Mucosa of stomach (tissue), 1 donor: ENCODE data around the gene HLA-DRA.

ENCODE experiments used
- H3K27me3 ChIP-seq: one replicate; pipeline ENCODE4 v1.7.0; 2013; ENCODE audit warnings: mild to moderate bottlenecking, low read length; ENCODE audit not compliant: control insufficient read depth, insufficient read depth
- H3K36me3 ChIP-seq: one replicate; pipeline ENCODE4 v1.7.0; 2013; ENCODE audit warnings: low read length; ENCODE audit not compliant: control insufficient read depth, insufficient read depth
- H3K4me1 ChIP-seq: one replicate; pipeline ENCODE4 v1.7.0; 2013; ENCODE audit warnings: mild to moderate bottlenecking, low read length; ENCODE audit not compliant: control insufficient read depth, insufficient read depth
- H3K4me3 ChIP-seq: one replicate; pipeline ENCODE4 v1.7.0; 2013; ENCODE audit warnings: low read length
- H3K9ac ChIP-seq: one replicate; pipeline ENCODE4 v1.7.0; 2013; ENCODE audit warnings: mild to moderate bottlenecking, low read length, moderate library complexity
- H3K9me3 ChIP-seq: one replicate; pipeline ENCODE4 v1.7.0; 2013; ENCODE audit warnings: mild to moderate bottlenecking, low read length, moderate library complexity; ENCODE audit not compliant: control insufficient read depth
- donor health status: Pancreatic carcinoma.

The HLA-DRA gene

DNA sequence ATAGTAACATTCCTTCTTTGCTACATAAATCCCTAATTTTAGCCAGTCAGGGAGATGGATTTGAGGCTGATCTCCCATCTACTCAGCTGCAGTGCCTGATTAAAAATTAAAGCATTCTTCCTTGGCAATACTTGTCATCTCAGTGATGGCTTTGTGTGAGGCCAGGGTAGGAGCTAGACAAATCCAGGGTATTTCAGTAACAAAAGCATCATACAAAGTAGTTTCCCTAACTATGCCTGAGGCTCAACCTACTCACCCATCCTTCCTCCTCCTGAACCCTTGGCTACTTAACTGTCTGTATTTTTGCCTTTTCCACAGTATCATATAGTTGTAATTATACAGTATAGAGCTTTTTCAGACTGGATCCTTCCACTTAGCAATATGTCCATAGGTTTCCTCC lies 52.7 kb downstream of the HLA-DRA start:
- Histone ChIP-seq H3K9me3 (no peaks in the 10 kb centered on the region), H3K36me3 (no peaks in the 10 kb centered on the region), H3K9ac (no peak overlapping the region), H3K4me3 (no peak overlapping the region), H3K4me1 (no peaks in the 10 kb centered on the region), H3K27me3 (no peaks in the 10 kb centered on the region)
